ENCODE measurements around the gene RARG.
A peak's percentile ranks its signal among the peaks of the same experiment; 100 is the strongest.

Gene RARG

DNA sequence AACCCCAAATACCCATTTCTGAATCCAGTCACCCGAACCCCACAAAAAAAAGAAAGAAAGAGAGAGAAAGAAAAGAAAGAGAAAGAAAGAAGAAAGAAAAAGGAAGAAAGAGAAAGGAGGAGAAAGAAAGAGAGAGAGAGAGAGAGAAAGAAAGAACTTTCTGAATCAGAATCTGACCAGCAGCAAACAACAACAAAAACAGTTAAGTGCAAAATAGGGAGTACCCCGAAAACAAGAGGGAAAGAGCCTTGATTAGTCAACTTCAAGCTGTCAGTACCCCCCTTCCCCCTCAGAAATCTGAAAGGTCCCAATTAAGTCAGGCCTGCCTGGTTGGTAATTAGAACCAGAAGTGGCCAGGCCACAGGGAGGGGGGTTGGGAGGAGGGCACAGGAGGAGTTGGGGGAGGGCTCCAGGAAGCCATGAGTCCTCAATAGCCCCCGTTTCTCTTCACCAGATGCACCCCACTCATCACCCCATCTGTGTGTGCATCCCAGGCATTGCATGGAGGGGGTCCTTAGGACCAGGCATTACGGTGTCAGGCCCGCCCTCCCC is 9.8 kb downstream of the RARG start:
- no peak for DNase-seq

DNA sequence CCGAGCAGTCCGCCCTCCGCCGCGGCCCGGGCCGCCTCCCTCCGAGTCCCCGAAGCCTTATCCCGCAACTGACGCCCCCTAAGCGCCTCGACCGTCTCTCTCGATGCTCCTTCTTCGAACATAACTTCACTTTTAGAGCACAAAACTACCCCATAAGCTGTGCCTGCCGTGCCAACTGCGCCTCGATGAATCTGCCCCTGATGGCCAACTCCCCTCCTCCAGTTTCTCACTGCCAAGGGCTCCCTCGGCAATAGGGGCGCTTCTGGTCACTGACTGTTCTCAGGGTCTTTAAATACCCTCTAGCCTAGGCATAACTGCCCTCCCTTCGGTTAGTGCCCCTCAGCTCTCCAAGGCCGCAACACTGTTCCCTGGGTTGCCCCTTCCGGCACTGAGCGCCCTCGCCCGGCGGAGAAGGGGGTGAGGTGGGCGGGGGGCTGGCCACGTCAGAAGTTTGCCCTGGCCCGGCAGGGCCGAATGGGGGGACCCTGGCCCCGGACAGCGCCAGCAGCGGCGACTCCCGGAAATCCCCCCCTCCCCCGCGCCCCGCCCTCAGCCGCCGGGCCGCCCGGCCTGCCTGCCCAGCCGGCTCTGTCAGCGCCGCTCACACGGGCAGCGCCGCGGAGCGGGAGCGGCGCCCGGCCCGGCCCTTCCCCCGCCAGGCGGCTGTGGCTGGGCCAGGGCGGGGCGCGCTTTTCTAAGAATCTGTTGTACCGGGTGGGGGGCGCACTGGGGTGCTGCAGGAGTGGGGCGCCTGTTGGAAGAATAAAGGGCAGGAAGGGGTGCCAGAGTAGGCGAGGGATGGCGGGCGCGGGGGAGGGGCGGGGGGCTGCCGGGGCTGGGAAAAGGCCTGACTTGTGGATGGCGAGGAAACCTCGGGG is 10.6 kb downstream of the RARG start:
- peak; percentile 41 for DNase-seq

DNA sequence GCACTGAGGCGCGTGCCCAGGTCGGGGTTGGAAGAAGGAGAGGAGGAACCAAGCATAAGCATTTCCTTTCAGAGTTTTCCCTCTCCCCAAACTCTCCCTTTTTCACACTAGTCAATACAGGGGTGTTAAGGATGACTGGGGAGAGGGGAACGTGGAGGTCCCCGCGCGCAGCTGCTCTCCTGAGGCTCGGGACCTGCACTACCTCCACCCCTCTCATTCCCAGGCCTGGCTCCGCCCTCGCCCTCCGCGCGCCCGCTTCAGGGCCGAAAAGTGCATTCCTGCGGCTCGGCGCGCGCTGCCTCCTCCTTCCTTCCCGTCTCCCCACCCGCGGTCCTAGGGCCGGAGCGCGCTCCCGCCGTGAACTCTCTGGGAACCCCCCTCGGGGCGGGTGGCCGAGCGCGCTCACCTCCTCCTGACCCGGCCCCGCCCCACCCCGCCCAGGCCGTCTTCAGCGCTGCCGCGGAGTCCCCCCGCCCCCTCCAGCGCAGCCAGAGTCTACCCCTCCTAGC is 11.3 kb downstream of the RARG start:
- DNase-seq, result peak; percentile 78

DNA sequence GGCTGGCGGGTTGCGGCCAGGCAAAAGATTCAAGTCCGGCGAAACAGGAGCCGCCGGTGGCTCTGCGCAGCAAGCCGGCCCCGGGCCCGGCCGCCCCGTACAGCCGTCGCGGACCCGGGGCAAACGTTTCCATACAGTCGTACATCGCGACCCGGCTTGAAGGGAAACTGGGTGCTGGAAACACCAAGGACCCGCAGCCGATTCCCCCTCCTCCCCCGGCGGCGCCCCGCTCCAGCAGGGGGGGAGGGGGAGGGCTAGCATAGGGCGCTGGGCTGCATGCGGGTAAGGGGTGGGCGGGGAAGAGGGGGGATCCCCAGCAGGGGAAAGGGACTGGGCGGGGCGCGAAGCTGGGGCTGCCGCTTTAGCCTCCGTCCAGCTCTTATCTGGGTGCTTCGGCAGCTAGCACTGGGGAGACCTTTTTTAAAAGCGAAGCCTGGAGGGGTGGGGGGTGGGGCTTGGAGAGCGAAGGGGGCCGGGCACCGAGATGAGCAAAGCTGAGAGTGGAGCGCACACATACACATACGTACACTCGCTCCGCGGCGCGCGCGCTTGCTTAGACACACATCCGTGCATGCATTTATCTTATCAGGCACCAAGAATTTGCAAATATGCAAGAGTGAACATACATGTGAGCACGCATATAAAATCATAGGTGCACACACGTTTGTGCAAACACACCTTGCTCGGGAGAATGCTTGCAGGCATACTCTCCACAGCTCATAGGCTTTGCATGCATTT is 11.9 kb downstream of the RARG start:
- DNase-seq, result peak; percentile 68

DNA sequence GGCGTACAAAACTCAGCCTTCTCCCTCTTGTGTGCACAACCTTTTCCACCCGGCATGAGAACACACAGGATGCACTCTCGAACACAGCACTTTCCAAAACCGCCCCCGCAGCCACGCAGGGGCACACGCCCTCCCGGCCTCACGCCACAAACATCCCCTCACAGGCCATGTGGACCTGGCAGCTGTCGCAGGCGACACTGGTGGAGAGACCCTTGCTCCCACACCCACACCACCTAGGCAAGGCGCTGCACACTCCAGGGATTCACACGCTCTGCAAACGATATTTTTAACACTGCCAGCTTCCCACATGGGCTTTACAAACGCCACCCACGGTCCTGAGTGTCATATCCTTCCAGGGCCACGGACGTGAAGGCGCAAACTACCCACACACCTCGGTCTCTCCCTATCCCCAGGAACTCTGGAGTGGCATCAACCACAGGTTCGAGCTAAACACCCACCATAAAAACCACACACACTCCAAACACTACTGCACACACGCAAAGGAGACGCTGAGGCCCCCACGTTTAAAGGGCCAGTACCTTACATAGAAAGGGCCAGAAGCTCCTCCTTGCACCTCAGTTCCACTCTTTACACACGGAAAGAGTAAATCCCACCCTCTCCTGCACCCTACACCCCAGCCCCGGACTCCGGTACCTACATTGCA is 12.6 kb downstream of the RARG start:
- peak; percentile 68 for DNase-seq

DNA sequence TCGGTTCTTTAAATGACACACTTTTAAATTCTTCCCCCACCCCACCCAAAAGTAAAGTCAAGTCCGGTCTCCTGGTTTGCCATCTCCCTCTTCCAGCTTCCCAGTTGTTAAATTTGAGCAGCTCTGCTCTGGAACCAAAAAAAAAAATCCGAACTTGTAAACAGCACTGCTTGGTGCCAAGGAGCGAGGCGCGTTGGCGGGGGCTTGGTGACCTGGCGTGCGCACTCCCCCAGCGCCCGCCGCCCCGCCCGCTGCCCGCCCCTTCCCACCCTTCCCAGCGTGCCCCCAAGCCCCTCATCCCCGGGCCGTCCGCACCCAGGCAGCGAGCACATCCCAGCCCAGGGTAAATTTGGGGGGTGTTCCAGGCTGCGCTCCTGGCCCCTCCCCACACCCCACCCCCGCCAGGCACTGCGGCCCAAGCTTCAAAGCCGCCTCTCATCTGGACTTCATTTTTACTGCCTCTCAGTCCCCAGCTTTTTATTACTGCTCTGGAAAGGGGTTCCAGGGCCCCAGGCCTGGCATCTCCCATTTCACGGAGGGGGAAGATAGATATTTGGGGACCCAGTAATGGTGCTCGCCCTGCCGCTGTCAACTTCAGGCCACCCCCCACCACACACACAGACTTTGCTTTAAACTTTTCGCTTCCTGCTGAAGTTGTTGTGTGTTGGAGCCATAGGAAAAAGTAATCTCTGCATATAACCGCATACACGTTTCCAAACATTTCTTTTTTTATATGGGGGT is 13.3 kb downstream of the RARG start:
- DNase-seq, result no peak

DNA sequence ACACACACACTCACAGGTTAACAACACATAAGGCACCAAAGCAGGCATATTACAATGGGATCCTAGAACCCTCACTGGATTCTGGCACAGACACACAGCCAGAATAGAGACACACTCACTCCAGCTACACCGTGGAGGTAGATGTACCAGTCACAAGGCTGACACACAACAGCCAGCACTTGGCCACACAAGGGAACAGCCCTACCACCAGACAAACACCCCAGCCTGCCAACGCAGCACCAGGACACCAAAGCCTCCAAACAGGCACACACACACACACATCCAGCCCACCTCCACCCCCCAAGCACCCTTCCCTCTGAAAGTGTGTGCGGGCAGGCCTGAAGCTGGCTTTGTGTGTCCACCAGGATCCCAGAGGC is 14.1 kb downstream of the RARG start:
- DNase-seq, result no peak

DNA sequence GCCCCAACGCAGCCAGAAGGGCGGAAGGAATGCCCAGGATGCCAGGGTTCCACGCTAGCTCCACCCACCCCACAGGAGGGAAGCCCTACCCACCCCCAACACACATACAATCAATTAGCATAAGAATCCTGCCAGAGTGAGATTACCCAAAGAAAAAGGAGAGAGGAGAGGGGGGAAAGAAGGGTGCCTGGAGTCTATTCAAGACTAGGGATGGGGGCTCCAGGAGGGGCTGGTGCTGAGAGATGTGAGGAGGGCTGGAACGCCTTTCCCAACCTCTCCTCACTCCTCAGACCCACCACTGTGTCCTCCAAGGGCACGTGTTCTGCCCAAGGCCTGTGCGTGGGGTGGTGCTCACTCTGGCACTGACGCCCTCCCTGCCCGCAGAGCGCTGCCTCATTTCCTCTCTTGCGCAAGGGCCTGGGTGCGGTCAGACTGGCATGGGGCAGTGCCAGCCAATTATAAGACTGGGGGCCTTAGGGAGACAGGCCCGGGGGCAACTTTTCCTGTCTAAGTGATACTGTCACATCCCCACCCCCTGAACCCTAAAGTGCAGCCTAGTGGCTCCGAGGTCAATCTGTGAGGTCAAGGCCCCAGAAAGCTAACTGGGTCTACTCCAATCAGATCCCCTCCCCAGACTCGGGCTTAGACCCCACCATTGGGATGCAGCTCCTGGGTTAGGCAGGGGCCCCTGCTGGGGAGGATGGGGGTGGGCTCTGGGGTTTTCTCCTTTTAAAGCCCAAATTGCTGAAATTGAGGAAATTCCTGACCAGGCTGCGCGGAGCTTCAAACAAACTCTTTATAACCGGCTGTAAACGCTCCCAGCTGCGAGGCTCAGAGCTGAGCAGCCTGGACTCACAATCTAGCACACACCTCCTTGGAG is 14.7 kb downstream of the RARG start:
- DNase-seq, result no peak

DNA sequence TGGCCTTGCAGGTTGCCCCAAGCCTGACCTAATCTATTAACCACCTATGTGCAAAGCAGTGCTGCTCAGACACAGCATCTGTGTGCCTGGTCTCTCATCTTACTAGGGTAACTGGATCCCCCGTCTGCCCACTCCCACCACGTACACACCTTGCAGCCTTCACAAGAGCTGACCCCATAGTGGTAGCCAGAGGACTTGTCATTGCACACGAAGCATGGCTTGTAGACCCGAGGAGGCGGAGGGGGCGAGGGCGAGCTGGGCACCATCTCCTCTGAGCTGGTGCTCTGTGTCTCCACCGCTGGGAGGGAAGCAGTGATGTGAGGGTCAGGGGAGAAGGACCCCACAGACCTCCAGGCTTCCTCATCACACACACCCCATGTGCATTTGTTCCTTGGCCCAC is 16.5 kb downstream of the RARG start:
- DNase-seq, result no peak

DNA sequence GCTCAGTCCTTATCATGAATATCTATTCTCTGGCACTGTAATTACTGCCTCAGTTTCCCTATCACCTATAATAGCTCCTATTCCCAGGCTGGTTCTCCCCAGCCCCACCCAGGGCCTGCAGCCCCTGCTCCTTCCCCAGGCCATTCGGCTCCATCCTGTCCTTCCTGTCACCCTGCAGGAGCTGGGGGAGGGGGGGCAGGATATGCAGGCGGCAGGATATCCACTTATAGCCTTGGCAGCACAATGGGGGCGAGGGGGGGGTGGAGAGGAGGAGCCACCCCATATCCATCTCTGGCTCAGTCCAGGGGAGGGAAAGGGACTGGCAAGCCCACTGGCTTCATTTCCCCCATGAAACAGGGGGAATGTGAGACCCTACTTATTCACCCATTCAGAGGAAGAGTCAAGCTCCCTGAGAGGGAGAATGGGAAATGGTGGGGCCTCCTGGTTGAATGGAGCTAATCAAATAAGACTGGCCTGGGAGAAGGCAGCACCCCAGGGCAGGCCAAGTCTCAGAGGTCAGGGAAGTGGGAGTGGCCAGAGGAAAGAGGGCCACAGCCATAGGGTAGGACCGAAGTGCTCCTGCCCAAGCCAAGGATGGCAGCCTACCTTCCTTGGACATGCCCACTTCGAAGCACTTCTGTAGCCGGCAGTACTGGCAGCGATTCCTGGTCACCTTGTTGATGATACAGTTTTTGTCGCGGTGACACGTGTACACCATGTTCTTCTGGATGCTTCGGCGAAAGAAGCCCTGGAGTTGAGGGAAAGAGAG is 17.1 kb downstream of the RARG start:
- no peak for DNase-seq

DNA sequence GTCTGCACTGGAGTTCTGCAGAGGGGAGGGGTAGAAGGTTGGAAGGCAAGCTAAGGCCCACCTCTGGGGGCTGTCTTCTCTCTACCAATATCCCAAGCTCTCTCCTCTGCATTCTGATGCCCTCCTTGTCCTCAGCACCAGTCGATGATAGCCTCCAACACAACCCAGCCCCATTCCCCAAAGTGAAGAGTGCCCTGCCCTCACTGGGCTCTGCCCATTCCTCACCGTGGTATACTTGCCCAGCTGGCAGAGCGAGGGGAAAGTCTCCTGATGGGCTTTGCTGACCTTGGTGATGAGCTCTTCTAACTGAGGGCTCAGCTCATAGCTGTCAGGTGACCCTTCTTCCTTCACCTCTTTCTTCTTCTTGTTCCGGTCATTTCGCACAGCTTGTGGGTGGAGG is 17.8 kb downstream of the RARG start:
- no peak for DNase-seq

DNA sequence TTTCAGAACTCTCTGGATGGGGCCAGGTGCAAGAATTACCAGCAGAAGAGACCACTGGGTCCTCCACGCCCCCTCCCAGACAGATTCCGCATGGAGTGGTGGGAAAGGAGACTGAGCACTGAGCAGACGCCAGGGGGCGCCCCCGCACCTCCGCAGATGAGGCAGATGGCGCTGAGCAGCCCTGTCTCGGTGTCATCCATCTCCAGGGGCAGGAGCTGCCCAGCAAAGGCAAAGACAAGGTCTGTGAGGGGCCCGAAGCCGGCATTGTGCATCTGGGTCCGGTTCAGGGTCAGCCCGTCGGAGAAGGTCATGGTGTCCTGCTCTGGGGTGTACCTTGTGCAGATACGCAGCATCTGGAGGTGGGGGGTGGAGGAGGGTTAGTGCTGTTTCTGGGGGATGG is 18.7 kb downstream of the RARG start:
- peak; percentile 87 for DNase-seq

DNA sequence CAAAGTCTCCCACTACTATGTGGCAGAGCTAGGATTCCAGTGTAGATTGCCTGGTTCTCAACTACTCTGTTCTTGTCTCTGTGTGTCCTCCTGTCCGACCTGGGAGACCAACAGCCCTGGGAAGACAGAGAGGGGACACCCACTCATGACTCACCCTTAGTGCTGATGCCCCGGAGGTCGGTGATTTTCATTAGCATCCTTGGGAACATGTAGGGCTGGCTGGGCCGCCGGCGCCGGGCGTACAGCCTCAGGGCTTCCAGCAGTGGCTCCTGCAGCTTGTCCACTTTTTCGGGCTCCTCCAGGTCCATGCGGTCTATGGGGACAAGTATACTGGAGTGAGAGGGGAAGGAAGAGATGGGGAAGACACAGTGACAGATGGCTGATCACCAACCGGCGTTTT is 19.1 kb downstream of the RARG start:
- no peak for DNase-seq

DNA sequence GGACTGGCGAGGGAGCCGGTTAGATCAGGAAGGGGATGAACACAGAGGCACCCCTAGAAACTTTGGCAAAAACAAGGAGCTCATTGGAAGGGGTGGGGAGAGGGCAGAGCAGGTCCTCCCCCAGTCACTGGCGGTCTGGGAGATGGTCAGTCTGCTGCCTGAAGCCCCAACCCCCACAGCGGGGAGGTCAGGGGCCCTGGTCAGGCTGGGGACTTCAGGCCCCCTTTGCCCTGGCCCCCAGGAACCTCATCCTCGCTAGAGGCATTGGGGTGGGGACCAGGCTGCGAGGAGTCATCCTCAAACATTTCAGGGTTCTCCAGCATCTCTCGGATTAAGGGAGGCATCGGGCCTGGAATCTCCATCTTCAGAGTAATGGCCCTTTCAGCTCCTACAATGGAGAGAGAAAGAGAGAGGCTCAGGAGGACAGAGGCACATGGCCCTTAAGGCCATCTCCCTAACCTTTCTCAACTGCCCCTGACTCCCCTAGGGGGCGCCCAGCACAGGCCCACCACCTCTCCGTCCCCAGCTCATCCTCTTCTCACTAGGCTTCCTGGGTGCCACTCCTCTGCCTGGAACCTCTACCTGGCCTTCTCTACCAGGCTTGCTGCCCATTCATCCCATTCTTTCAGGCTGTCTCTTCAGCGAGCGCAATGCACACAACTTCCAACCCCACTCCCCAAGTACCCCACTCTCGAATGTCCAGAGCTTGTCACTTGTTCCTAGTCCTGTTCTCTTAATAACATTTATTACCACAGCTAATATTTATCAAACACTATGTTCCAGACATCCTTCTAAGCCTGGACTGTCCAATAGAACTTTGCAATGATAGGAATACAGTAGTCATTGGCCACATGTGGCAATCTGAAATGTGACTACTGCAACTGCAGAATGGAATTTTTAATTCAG is 20.3 kb downstream of the RARG start:
- no peak for DNase-seq

DNA sequence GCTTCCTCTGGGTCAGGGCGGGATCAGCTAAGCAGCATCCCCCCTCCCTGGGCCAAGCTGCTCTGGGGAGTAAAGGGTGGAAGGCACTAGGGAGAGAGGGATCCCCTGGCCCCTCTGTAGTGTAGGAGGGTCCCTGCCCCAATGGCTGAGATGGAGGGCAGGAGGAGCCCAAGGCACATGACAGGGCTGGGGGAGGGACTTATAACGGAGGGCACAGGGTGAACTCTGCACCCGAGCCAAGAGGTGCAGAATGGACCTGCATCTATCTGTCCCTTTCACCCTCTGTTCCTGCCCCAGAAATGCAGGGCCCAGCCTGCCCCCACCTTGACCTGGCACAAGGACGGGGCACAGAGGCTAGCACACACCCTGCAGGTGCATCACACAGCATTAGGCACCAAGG is 21.2 kb downstream of the RARG start:
- no peak for DNase-seq

DNA sequence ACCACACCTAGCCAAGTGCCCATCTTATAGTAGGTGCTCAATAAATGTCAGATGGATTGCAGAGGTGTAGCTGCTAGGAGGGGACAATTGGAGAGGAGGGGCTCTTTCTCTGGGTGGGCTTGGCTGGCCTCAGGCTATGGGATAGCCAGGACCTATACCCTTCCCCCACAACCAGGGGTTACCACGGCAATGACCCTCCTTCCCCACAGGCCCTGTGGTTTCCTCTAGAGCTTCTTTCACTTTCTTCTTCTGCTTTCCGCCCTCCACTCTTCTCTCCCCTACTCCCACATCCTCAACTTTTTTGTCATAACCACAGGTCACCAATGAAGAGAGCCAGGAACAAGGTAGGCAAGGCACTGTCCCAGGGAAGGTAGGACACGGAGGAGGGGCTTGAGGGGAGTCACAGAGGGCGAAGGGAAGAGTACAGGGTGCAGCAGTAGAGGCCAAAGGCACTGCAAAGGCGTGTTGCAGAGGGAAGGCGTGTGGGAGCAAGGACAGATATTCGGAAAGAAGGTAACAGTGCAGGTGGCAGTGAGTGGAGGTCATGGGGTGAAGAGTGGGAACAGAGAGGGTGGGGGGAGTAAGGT is 23.0 kb downstream of the RARG start:
- DNase-seq, result no peak

DNA sequence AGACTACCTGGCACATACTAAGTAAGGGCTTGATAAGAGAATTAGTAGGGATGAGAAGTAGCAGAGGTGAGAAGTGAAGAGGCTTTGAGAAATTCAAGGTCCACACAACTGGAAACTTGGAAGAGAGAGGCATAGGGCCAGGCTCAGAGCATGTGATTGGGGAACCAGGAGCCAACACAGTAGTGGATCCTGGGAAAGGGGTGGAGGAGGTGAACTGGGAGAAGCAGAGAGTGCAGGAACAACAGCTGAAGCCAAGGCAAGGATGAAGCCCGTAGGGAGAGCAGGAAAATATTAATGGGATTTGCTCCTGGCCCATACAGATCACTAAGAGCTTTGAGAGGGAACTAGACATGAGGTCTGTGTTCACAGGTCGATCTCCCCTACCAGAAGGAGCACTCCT is 23.6 kb downstream of the RARG start:
- no peak for DNase-seq

DNA sequence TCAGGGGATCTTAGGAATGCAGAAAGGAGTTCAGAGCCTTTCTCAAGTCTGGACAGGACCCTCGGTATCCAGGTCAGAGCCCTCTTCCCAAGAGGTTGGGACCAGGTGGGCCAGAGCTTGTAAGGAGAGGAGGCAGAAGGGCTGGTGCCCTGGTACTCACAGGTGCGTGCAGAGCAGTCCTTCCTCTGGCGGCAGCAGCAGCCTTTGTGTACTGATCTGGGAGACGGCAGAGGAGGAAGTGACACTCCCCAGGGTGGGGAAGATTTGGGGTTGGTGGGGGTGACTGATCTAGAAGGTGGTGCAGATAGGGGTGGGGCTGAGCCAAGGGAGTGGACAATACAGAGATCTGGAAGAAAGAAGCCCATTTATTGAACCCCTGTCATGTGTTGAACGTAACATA is 25.0 kb downstream of the RARG start, which contains the start of gene ITGB7:
Gene ITGB7, minus strand, starts transcription at position 210 of the 400 bp plus-strand sequence. CDS start 6,808 bp downstream, outside the sequence.
- DNase-seq, result peak; percentile 51

Data from stimulated activated CD4-positive, alpha-beta T cell treated with anti-CD3 and anti-CD28 coated beads, Interleukin-12 subunit alpha, Interleukin-12 subunit beta, amount 100 ng/mL, for 4 hours (primary cell).